ENCODE results near the gene TRAPPC2. TPM values are rescaled to one million over a fixed set of nuclear protein-coding genes. Genes with fewer than 3 reads are reported as not detected.
A peak's percentile ranks its signal among the peaks of the same experiment; 100 is the strongest.

TRAPPC2 gene
- total and polyA plus RNA-seq, 9 of the 15 experiments (the other 6 are each of a cell fraction or from before 2014, with no cell fraction given), result 10.3 to 30.6 (median 18.6) TPM

DNA sequence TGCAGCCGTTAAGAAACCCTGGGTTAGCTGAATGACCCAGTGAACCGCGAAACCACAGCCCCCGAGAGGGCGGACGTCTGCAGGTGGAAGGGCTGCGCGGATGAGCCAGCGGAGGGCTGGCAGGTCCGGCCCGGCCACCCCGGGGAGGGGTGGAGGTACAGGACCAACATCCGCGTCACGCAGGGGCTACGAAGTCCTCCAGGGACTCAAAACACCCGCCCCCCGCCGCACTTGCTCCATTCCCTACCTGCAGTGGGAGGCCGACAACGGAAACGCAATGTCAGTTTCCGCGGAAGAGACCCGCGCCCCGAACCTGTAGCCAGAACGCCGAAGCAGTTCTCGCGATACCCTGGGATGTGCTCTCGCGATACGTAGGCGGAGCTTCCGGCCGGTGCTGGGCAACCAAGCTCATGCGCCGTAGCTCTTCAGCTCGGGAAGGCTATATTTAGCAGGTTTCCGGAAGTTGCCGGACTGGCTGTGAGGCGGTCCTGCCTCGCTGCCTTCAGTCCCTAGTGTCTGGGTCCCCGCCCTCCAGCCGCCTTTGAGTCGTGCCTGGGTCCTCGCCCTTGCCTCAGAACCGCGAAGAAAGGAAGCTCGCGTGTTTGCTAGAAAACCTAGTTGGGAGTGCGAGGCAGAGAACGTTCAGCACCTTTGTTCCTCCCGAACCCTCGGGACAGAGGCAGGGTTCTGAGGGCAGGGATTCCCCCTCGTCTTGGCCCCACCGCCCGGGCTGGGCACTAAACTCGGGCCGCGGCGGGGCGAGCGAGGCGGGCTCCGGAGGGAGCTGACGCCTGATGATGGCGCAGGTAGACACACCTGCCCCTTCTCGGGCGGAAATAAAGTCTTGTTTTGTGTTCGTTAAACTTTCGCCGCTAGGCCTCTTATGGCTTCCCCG, at the start of gene TRAPPC2, which contains the start of gene OFD1 (continued):
- TF ChIP-seq ELF1 (tag; IDR thresholded peaks at IDR 0.05), result peak; percentile 91
- TF ChIP-seq HNRNPLL (IDR thresholded peaks at IDR 0.05; ENCODE audit: low read depth, low read length, poor library complexity, severe bottlenecking), result peak; percentile 32
- TF ChIP-seq, protein P1, sequence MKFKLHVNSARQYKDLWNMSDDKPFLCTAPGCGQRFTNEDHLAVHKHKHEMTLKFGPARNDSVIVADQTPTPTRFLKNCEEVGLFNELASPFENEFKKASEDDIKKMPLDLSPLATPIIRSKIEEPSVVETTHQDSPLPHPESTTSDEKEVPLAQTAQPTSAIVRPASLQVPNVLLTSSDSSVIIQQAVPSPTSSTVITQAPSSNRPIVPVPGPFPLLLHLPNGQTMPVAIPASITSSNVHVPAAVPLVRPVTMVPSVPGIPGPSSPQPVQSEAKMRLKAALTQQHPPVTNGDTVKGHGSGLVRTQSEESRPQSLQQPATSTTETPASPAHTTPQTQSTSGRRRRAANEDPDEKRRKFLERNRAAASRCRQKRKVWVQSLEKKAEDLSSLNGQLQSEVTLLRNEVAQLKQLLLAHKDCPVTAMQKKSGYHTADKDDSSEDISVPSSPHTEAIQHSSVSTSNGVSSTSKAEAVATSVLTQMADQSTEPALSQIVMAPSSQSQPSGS (CRISPR knock-in tag; IDR thresholded peaks at IDR 0.05), result no peak
- TF ChIP-seq, protein P2, sequence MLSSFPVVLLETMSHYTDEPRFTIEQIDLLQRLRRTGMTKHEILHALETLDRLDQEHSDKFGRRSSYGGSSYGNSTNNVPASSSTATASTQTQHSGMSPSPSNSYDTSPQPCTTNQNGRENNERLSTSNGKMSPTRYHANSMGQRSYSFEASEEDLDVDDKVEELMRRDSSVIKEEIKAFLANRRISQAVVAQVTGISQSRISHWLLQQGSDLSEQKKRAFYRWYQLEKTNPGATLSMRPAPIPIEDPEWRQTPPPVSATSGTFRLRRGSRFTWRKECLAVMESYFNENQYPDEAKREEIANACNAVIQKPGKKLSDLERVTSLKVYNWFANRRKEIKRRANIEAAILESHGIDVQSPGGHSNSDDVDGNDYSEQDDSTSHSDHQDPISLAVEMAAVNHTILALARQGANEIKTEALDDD (IDR thresholded peaks at IDR 0.05), result peak; percentile 79
- TF ChIP-seq, protein P3, sequence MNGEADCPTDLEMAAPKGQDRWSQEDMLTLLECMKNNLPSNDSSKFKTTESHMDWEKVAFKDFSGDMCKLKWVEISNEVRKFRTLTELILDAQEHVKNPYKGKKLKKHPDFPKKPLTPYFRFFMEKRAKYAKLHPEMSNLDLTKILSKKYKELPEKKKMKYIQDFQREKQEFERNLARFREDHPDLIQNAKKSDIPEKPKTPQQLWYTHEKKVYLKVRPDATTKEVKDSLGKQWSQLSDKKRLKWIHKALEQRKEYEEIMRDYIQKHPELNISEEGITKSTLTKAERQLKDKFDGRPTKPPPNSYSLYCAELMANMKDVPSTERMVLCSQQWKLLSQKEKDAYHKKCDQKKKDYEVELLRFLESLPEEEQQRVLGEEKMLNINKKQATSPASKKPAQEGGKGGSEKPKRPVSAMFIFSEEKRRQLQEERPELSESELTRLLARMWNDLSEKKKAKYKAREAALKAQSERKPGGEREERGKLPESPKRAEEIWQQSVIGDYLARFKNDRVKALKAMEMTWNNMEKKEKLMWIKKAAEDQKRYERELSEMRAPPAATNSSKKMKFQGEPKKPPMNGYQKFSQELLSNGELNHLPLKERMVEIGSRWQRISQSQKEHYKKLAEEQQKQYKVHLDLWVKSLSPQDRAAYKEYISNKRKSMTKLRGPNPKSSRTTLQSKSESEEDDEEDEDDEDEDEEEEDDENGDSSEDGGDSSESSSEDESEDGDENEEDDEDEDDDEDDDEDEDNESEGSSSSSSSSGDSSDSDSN (IDR thresholded peaks at IDR 0.05; ENCODE audit: borderline replicate concordance in 1 of 2, low read depth in 2 of 2, low read length in 2 of 2), result 0 out of 4 replicates have a peak, but pooled peaks have one; percentile 26 to 49
- TF ChIP-seq, protein P4, sequence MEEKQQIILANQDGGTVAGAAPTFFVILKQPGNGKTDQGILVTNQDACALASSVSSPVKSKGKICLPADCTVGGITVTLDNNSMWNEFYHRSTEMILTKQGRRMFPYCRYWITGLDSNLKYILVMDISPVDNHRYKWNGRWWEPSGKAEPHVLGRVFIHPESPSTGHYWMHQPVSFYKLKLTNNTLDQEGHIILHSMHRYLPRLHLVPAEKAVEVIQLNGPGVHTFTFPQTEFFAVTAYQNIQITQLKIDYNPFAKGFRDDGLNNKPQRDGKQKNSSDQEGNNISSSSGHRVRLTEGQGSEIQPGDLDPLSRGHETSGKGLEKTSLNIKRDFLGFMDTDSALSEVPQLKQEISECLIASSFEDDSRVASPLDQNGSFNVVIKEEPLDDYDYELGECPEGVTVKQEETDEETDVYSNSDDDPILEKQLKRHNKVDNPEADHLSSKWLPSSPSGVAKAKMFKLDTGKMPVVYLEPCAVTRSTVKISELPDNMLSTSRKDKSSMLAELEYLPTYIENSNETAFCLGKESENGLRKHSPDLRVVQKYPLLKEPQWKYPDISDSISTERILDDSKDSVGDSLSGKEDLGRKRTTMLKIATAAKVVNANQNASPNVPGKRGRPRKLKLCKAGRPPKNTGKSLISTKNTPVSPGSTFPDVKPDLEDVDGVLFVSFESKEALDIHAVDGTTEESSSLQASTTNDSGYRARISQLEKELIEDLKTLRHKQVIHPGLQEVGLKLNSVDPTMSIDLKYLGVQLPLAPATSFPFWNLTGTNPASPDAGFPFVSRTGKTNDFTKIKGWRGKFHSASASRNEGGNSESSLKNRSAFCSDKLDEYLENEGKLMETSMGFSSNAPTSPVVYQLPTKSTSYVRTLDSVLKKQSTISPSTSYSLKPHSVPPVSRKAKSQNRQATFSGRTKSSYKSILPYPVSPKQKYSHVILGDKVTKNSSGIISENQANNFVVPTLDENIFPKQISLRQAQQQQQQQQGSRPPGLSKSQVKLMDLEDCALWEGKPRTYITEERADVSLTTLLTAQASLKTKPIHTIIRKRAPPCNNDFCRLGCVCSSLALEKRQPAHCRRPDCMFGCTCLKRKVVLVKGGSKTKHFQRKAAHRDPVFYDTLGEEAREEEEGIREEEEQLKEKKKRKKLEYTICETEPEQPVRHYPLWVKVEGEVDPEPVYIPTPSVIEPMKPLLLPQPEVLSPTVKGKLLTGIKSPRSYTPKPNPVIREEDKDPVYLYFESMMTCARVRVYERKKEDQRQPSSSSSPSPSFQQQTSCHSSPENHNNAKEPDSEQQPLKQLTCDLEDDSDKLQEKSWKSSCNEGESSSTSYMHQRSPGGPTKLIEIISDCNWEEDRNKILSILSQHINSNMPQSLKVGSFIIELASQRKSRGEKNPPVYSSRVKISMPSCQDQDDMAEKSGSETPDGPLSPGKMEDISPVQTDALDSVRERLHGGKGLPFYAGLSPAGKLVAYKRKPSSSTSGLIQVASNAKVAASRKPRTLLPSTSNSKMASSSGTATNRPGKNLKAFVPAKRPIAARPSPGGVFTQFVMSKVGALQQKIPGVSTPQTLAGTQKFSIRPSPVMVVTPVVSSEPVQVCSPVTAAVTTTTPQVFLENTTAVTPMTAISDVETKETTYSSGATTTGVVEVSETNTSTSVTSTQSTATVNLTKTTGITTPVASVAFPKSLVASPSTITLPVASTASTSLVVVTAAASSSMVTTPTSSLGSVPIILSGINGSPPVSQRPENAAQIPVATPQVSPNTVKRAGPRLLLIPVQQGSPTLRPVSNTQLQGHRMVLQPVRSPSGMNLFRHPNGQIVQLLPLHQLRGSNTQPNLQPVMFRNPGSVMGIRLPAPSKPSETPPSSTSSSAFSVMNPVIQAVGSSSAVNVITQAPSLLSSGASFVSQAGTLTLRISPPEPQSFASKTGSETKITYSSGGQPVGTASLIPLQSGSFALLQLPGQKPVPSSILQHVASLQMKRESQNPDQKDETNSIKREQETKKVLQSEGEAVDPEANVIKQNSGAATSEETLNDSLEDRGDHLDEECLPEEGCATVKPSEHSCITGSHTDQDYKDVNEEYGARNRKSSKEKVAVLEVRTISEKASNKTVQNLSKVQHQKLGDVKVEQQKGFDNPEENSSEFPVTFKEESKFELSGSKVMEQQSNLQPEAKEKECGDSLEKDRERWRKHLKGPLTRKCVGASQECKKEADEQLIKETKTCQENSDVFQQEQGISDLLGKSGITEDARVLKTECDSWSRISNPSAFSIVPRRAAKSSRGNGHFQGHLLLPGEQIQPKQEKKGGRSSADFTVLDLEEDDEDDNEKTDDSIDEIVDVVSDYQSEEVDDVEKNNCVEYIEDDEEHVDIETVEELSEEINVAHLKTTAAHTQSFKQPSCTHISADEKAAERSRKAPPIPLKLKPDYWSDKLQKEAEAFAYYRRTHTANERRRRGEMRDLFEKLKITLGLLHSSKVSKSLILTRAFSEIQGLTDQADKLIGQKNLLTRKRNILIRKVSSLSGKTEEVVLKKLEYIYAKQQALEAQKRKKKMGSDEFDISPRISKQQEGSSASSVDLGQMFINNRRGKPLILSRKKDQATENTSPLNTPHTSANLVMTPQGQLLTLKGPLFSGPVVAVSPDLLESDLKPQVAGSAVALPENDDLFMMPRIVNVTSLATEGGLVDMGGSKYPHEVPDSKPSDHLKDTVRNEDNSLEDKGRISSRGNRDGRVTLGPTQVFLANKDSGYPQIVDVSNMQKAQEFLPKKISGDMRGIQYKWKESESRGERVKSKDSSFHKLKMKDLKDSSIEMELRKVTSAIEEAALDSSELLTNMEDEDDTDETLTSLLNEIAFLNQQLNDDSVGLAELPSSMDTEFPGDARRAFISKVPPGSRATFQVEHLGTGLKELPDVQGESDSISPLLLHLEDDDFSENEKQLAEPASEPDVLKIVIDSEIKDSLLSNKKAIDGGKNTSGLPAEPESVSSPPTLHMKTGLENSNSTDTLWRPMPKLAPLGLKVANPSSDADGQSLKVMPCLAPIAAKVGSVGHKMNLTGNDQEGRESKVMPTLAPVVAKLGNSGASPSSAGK (IDR thresholded peaks at IDR 0.05), result peak; percentile 77

Measured in K562 (cell line).